HG02973 (cell line): ENCODE data around the gene HCN2.
A peak's percentile ranks its signal among the peaks of the same experiment; 100 is the strongest.

ENCODE experiments used
- ATAC-seq: cut with Tn5 transposase; IDR thresholded peaks from one replicate; pipeline ENCODE4 v1.9.1; 2021; ENCODE audit warnings: moderate library complexity; ENCODE audit not compliant: unreplicated experiment

HCN2 gene

DNA sequence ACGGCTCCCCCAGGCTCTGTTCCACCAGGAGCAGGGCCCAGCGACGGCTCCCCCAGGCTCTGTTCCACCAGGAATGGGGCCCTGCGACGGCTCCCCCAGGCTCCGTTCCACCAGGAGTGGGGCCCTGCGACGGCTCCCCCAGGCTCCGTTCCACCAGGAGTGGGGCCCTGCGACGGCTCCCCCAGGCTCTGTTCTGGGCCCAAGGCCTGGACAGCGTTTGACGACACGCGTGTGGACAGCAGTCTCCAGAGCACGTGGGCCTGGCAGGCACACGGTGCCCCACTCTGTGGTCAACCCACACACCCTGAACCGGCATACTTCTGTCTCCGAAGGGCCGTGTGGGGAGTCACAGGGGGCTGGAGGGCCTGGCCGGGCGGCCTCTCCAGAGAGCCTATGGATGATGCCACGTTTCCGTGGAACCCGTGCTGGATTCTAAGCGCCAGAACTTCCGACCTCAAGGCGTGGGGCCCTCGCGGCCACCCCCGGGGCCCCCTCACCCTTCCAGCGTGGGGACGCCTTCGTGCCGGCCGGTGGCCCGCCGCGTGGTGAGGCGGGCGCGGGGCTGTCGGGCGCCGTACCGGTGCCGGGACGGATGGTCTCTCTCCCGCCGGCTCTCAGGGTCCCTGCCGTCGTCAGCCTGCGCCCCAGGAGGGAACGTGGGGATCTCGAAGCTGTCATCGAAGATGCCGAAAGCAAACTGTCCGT lies 61.6 kb downstream of the HCN2 start:
- ATAC-seq, result no peak

DNA sequence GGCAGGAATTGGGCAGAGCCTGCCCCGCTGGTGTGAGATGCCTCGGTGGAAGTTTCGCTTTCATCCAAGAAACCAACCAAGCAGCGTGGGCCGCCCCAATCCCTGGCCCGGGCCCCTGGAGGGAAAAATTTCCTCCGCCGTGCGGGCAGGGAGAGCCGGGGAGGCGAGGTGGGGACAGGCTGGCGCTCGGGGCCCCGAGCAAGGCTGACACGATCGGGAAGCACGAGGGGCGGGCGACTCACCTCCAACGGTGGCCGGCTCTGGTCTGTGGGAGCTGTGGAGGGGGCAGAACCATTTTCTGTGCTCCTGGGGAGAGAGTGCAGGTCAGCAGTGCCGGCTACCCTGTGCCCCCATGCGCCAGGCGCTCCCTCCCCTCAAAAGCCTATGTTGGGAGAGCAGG lies 62.3 kb downstream of the HCN2 start:
- ATAC-seq, result no peak

GRCh38 chr19:652467-653389 lies 63.0 kb downstream of the HCN2 start:
- ATAC-seq, result no peak

DNA sequence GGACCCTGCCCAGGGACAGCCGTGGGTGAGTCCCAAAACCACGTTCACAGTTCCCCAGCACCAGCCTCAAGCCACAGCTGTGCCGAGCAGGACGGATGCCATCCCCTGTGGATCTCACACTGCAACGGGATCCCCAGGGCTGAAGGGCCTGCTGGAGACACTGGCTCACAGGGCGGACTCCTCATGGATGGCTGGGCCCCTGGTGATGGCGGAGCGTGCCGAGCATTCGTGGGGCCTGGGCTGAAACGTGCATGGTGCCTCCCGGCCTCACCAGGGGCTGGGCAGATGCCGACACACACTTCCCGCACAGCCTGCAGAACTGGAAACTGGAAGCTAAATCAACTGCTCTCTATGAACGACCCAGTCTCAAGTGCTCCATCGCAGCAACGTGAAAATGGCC lies 63.7 kb downstream of the HCN2 start:
- no peak for ATAC-seq

- ATAC-seq, result no peak
These were observed 66.0 kb downstream of the HCN2 start for GRCh38 chr19:655691-656090.

DNA sequence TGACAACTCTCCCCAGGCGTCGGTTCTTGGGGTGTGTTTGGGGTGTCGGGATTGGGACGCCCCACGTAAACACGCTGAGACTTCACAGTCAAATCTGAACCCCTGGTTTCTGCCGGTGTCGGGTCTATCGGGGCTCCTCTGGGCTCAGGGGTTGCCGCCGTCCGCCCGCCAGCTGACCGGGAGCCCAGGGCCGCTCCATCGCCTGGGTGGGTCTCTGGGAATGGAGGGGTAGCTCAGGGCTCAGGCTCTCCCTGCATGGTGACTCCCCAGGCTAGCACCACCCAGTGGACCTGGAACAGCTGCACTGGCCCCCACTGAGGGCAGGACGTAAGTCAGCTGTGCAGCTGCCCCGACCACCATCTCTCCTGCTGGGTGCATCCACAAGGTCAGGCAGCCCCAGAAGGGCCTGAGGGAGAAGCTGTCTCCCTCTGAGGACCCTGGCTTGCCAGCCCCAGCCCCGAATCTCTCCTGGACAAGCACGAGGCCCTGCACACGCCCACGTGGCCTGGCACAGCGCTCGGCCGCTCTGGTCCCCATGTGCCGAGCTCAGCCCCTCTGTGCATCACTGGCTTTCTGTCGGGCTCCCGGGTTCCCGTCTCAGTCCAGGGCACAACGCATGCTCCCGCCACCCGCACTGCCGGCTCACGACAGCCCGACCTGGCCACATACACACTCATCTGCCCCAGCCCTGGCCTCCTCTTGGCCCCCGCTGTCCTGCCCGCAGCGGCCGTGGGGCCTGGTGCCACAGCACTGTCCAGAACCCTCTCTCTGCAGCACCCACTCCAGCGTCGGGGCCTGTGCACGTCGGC lies 67.3 kb downstream of the HCN2 start:
- no peak for ATAC-seq

DNA sequence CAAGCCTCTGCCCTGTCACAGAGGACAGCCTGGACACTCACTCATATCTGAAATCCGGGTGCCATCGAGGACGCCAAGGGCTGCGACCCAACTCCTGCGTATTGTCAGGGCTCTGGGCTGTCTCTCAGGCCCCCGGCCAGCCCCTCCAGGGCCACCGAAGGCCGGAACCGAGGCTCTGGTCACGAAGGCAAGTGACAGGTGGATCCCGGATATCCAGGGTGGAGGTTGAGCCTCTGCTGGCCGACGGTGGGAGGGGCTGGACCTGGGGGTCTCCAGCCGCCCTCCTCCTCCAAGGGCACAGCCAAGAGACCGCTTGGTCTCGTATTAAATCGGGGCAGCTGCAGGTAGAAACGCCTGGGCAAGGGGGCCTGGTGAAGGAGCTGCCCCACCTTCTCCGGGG lies 67.9 kb downstream of the HCN2 start:
- ATAC-seq, result no peak

- ATAC-seq, result no peak
These were observed 68.6 kb downstream of the HCN2 start for GRCh38 chr19:658059-658839.

DNA sequence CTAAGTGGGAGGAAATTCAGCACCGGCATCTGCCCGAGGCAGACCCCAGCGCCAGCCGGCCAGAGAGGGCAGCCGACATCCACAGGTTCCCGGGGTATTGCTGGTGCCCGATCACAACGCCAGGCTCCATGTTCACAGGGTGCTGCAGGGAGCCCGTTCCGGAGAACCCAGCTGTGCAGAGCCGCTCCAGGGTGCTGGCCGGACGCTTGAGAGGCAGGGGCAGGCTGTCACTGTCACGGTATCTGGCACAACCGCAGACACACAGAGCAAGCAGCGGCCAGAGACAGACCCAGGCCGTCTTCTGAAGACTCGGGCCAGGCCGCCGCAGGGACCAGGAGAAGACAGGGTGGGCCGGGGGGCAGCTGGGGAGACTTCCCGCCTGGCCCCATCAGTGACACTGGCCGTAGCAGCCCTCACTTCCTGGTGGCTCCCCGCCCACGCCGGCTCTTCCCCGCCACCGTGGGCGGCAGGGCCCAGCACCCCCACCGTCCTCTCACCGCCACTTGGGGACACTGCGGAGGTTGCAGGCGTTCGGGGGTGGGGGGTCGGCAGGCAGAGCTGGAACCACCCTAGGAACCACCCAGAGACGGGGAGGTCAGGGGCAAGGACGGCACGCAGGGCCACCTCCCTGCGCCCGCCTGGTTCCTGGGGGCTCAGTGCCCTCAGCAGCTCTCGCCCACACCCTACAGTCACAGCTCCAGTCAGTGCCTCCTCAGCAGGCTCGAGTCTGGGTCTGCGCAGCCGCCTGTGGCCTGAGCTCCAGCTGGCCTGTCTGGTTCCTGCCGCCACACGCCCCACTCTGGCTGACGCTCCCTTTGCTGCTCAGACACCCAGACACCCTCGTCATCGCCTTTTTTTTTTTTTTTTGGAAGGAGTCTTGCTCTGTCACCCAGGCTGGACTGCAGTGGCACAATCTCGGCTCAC lies 69.5 kb downstream of the HCN2 start:
- no peak for ATAC-seq

DNA sequence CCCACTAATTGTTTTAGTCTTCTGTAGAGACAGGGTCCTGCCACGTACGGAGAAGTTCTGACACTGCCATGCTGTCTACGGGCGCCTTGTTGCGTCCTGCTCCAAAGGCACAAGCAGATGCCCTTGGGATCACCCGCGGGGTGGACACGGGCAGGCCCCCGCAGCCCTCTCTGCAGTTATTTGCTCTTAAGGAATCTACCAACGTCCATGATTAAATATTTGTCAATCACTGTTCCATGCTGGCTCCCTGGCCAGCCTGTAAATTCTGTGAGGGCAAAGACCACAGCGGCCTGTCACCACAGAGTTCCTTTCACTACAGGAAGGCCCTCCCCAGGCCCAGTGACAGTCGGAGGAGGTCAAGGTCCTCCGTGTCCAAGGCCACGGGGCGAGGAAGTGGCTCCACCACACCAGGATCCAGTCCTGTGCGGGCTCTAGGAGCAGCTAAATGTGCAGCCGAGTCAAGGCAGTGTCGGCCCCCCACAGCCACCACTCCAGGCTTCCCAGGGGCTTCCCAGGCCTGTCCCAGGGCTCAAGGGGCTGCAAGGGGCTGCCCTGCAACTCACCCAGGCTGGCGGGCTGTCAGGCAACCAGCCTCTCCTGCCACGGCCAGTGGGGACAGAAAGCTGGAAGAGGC lies 71.2 kb downstream of the HCN2 start:
- no peak for ATAC-seq

- no peak for ATAC-seq
These were observed 71.9 kb downstream of the HCN2 start for GRCh38 chr19:661427-662196.

GRCh38 chr19:662207-662961 lies 72.7 kb downstream of the HCN2 start:
- ATAC-seq, result peak; percentile 2

- ATAC-seq, result peak; percentile 45
These were observed 73.4 kb downstream of the HCN2 start, which contains the start of gene RNF126 for GRCh38 chr19:662962-663681. Gene RNF126, minus strand, starts transcription at chr19:663214. Its CDS starts 93 bp downstream, at chr19:663121.

DNA sequence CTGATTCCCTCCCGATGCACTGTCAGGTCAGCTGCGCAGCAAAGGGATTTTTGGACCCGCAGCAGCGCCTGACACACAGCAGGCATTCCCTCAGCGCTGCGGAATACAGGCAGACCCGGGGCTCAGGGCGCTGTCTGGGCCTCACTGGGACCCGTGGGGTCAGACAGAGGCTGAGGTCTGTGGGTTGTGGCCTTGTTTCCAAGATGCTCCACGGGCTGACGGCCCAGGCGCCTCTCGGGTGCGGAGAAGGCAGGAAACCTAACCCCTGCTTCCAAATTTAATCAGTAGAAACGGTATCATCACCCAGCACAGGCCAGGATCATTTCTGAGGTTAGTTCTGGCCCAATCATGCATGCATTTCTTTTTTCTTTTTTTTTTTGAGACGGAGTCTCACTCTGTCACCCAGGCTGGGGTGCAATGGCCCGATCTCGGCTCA lies 74.0 kb downstream of the HCN2 start:
- ATAC-seq, result no peak

DNA sequence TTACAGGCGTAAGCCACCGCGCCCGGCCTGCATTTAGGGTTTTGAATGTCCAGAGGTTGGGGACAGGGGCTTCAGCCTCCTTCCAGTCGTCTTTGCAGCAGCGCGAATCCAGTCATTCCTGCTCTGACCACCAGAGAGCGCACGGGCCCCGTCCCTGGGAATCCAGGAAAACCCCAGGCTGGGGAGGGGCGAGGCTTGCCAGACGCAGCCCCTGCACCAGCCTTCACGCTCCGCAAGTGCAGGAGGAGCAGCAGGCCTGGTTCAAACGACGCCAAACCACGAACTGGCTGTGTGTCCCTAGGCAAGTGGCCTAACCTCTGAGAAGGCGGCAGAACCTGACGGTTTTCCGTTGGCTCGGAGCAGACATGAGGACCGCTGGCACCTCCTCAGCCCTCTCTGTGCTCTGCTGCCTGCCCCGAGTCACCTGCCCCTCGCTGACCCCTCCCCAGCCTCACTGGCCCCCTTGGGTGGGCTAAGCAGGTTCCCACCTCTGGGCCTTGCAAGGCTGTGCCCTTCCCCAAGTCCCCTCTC lies 75.3 kb downstream of the HCN2 start:
- no peak for ATAC-seq
